Panc1 (cell line): Measurements from ENCODE around the gene BBS9.

ENCODE experiments used
- POLR2AphosphoS5 ChIP-seq: IDR thresholded peaks from 2 replicates; pipeline ENCODE4 v1.6.1; 2012; ENCODE audit warnings: mild to moderate bottlenecking, low read depth, low read length, moderate library complexity
- TF ChIP-seq, protein P1 (sequence below): fragments of 450-650 bp; IDR thresholded peaks from 2 replicates; pipeline ENCODE4 v1.5.1; 2017; ENCODE audit warnings: mild to moderate bottlenecking

DNA sequence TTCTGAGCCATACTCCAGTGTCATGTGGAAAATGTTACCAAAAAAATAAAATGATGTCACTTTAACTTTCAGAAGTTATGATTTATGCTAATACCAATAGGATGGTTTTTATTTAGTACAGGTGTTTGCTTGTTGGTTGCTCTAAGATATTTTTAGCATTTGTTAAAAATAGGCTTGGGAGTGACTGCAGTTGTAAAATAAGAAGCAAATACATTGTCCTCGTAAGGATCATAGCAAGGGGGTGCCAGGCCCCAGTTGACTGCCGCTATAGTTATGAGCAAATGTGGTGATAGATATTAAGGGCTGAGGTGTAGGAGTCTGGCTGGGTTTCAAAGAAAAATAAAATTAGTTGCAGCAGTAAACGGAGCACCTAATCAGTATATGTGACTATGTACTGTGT, 421.6 kb downstream of the BBS9 start:
- TF ChIP-seq, protein P1, sequence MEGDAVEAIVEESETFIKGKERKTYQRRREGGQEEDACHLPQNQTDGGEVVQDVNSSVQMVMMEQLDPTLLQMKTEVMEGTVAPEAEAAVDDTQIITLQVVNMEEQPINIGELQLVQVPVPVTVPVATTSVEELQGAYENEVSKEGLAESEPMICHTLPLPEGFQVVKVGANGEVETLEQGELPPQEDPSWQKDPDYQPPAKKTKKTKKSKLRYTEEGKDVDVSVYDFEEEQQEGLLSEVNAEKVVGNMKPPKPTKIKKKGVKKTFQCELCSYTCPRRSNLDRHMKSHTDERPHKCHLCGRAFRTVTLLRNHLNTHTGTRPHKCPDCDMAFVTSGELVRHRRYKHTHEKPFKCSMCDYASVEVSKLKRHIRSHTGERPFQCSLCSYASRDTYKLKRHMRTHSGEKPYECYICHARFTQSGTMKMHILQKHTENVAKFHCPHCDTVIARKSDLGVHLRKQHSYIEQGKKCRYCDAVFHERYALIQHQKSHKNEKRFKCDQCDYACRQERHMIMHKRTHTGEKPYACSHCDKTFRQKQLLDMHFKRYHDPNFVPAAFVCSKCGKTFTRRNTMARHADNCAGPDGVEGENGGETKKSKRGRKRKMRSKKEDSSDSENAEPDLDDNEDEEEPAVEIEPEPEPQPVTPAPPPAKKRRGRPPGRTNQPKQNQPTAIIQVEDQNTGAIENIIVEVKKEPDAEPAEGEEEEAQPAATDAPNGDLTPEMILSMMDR: no peak
- TF ChIP-seq POLR2AphosphoS5: no peak
